GM23338 (cell line): ENCODE data around the gene GRIK4. TPM values are rescaled to one million over a fixed set of nuclear protein-coding genes. Genes with fewer than 3 reads are reported as not detected.

ENCODE experiments used
- ATAC-seq: fragments of 200-7000 bp; cut with Tn5 transposase; 3 replicates; pipeline ENCODE4 v1.9.1; 2020
- DNase-seq: peaks from one replicate; pipeline ENCODE4 v3.0.0-alpha.2; 2015; ENCODE audit warnings: low spot score
- H2AFZ ChIP-seq: fragments of 200-600 bp; sonication (generic); 2 replicates; pipeline ENCODE4 v1.8.0; 2016; ENCODE audit warnings: antibody characterized with exemption, mild to moderate bottlenecking, moderate library complexity
- H3F3A ChIP-seq: fragments of 200-600 bp; sonication (generic); replicated peaks from 2 replicates; pipeline ENCODE4 v1.8.0; 2017; ENCODE audit warnings: antibody characterized with exemption, mixed run types, low read depth
- H3K27ac ChIP-seq: fragments of 200-600 bp; sonication (generic); 2 replicates; pipeline ENCODE4 v1.6.1; 2016; ENCODE audit warnings: low read depth
- H3K27me3 ChIP-seq: fragments of 200-600 bp; sonication (generic); 2 replicates; pipeline ENCODE4 v1.8.0; 2016; ENCODE audit warnings: mild to moderate bottlenecking, mixed run types, moderate library complexity; ENCODE audit not compliant: insufficient read depth
- H3K36me3 ChIP-seq: fragments of 200-600 bp; sonication (generic); 2 replicates; pipeline ENCODE4 v1.8.0; 2016; ENCODE audit warnings: mild to moderate bottlenecking; ENCODE audit not compliant: insufficient read depth
- H3K4me1 ChIP-seq: fragments of 200-600 bp; sonication (generic); 2 replicates; pipeline ENCODE4 v1.8.0; 2016; ENCODE audit warnings: mild to moderate bottlenecking, moderate library complexity; ENCODE audit not compliant: insufficient read depth
- H3K4me2 ChIP-seq: fragments of 200-600 bp; sonication (generic); 2 replicates; pipeline ENCODE4 v1.7.1; 2017; ENCODE audit warnings: mixed run types
- H3K4me3 ChIP-seq: fragments of 200-600 bp; sonication (generic); 2 replicates; pipeline ENCODE4 v1.6.1; 2016; ENCODE audit warnings: mixed run types
- H3K79me2 ChIP-seq: fragments of 200-600 bp; sonication (generic); replicated peaks from 2 replicates; pipeline ENCODE4 v1.8.0; 2017; ENCODE audit warnings: mild to moderate bottlenecking; ENCODE audit not compliant: insufficient read depth
- H3K9me2 ChIP-seq: fragments of 200-600 bp; sonication (generic); 2 replicates; pipeline ENCODE4 v1.8.0; 2017; ENCODE audit not compliant: insufficient read depth
- H4K20me1 ChIP-seq: fragments of 200-600 bp; sonication (generic); replicated peaks from 2 replicates; pipeline ENCODE4 v1.8.0; 2017; ENCODE audit warnings: mild to moderate bottlenecking; ENCODE audit not compliant: insufficient read depth
- H3K27ac Mint-ChIP-seq: 2 replicates; pipeline ENCODE4 v1.8.0; 2020; ENCODE audit warnings: inconsistent platforms, mild to moderate bottlenecking, moderate library complexity, mixed read lengths
- H3K27me3 Mint-ChIP-seq: 3 replicates; pipeline ENCODE4 v1.8.0; 2022; ENCODE audit warnings: low read depth, mild to moderate bottlenecking, moderate library complexity, mixed read lengths, inconsistent platforms; ENCODE audit not compliant: insufficient read depth, poor library complexity
- H3K36me3 Mint-ChIP-seq: 3 replicates; pipeline ENCODE4 v1.8.0; 2021; ENCODE audit warnings: low read depth, mild to moderate bottlenecking, inconsistent platforms, moderate library complexity, mixed read lengths
- H3K4me1 Mint-ChIP-seq: 3 replicates; pipeline ENCODE4 v1.8.0; 2020; ENCODE audit warnings: mild to moderate bottlenecking, inconsistent platforms, mixed read lengths
- H3K4me3 Mint-ChIP-seq: 3 replicates; pipeline ENCODE4 v1.8.0; 2021; ENCODE audit warnings: moderate library complexity, mild to moderate bottlenecking, inconsistent platforms, mixed read lengths
- H3K9me3 Mint-ChIP-seq: 3 replicates; pipeline ENCODE4 v1.8.0; 2020; ENCODE audit warnings: moderate library complexity, mild to moderate bottlenecking, inconsistent platforms, mixed read lengths
- CREB1 ChIP-seq: fragments of 250-450 bp; sonication (Bioruptor Pico); IDR thresholded peaks from 2 replicates; pipeline ENCODE4 v1.5.0; 2020; ENCODE audit warnings: low read depth, mild to moderate bottlenecking, moderate library complexity
- CTCF ChIP-seq, 2 experiments: fragments of 200-600 bp in 1 of 2; sonication (generic) in 1 of 2; conservative IDR thresholded peaks; 2 replicates each; pipeline versions ENCODE4 v1.5.1 to v1.6.1; 2016 to 2017; ENCODE audit warnings: antibody characterized with exemption in 2 of 2, low read depth in 2 of 2, mild to moderate bottlenecking in 2 of 2, moderate library complexity in 1 of 2
- ETS1 ChIP-seq: IDR thresholded peaks from 2 replicates; pipeline ENCODE4 v1.6.1; 2016; ENCODE audit warnings: antibody characterized with exemption
- EZH2 ChIP-seq: fragments of 200-600 bp; sonication (generic); IDR thresholded peaks from one replicate; pipeline ENCODE4 v1.8.0; 2017; ENCODE audit warnings: antibody characterized with exemption, mild to moderate bottlenecking, low read depth; ENCODE audit not compliant: unreplicated experiment
- REST ChIP-seq: IDR thresholded peaks from one replicate; pipeline ENCODE4 v1.6.1; 2018; ENCODE audit warnings: antibody characterized with exemption; ENCODE audit not compliant: unreplicated experiment
- ZNF114 ChIP-seq: fragments of 250-450 bp; sonication (Bioruptor Pico); IDR thresholded peaks from 2 replicates; pipeline ENCODE4 v1.5.0; 2020; ENCODE audit warnings: mild to moderate bottlenecking, moderate library complexity
- ZNF331 ChIP-seq: fragments of 250-450 bp; sonication (Bioruptor Pico); IDR thresholded peaks from 2 replicates; pipeline ENCODE4 v1.5.0; 2020; ENCODE audit warnings: low read depth, mild to moderate bottlenecking, moderate library complexity
- ZNF462 ChIP-seq: fragments of 250-450 bp; sonication (Bioruptor Pico); IDR thresholded peaks from 2 replicates; pipeline ENCODE4 v1.5.0; 2020; ENCODE audit warnings: mild to moderate bottlenecking, moderate library complexity
- polyA plus RNA-seq: library from polyadenylated mRNA; unstranded; fragments of >200 nt; fragmentation: Nextera tagmentation; extraction: Ambion mirVana; gene quantifications from 2 replicates; pipeline ENCODE4 v1.2.1, GENCODE V29; 2016
- total RNA-seq: library from RNA; depleted of rRNA; stranded (reverse); fragments of >200 nt; shearing (Covaris generic); gene quantifications from 2 replicates; pipeline ENCODE4 v1.2.3, GENCODE V29; 2014

GRIK4 gene
- total and polyA plus RNA-seq, 2 experiments from 2014 or later = 0.63 to 2.2 TPM

- no peaks in the 10 kb centered on the region; the same call in 2 of the 3 replicates for H3K4me1 Mint-ChIP-seq
- no peaks in the 10 kb centered on the region; the same call in 2 of the 3 replicates for H3K36me3 Mint-ChIP-seq
- no peaks in the 10 kb centered on the region for H3K27me3 Mint-ChIP-seq
- no peak overlapping the region for H3K27ac ChIP-seq
- DNase-seq = no peak
- H3K79me2 ChIP-seq = no peaks in the 10 kb centered on the region
- no peak overlapping the region for H2AFZ ChIP-seq
- no peaks in the 10 kb centered on the region for H3K4me1 ChIP-seq
- no peak overlapping the region for H3K4me2 ChIP-seq
- H3K4me3 ChIP-seq = no peak overlapping the region
- H3F3A ChIP-seq = no peaks in the 10 kb centered on the region
- no peaks in the 10 kb centered on the region for H3K36me3 ChIP-seq
- 0 out of 2 replicates have a peak, but pooled peaks cover 4% of the 10 kb centered on the region for H3K9me2 ChIP-seq
- peaks cover 8% of the 10 kb centered on the region; the same call in 1 of the 3 replicates for H3K9me3 Mint-ChIP-seq
- H3K27me3 ChIP-seq = no peaks in the 10 kb centered on the region
- no peak overlapping the region for H3K4me3 Mint-ChIP-seq
- H4K20me1 ChIP-seq = no peaks in the 10 kb centered on the region
- ATAC-seq = no peak
- no peak for TF ChIP-seq ZNF114 (CRISPR knock-in tag)
- no peak for TF ChIP-seq CTCF (conservative IDR thresholded peaks at IDR 0.05; ENCODE audit: low read depth in 2 of 2)
- no peak for TF ChIP-seq ZNF462 (CRISPR knock-in tag)
- TF ChIP-seq ETS1 = no peak
- TF ChIP-seq ZNF331 (CRISPR knock-in tag) = no peak
- TF ChIP-seq CREB1 = no peak
- no peak for TF ChIP-seq REST
- TF ChIP-seq EZH2 = no peak
- no peak overlapping the region for H3K27ac Mint-ChIP-seq
Measured at GRCh38 chr11:120703358-120704152, 192.0 kb downstream of the GRIK4 start.
